Mesenchymal stem cell (in vitro differentiated cells and primary cell): ENCODE measurements around the gene NLK.

Experiments used
- DNase-seq: peaks from one replicate; pipeline ENCODE4 v3.0.0-alpha.2; 2013
- H2AFZ ChIP-seq: one replicate; pipeline ENCODE4 v1.6.1; 2013; ENCODE audit warnings: low read depth, mild to moderate bottlenecking, control low read depth, inconsistent platforms, low read length, moderate library complexity
- H2AK5ac ChIP-seq: 2 replicates; pipeline ENCODE4 v1.6.1; 2013; ENCODE audit warnings: low read length, moderate library complexity, mild to moderate bottlenecking, inconsistent platforms; ENCODE audit not compliant: severe bottlenecking
- H2BK120ac ChIP-seq: one replicate; pipeline ENCODE4 v1.6.1; 2013; ENCODE audit warnings: low read depth, mild to moderate bottlenecking, inconsistent platforms, low read length, moderate library complexity
- H2BK12ac ChIP-seq, 2 experiments: one replicate each; pipeline ENCODE4 v1.6.1; 2013; ENCODE audit warnings: inconsistent platforms in 2 of 2, low read length in 2 of 2, mild to moderate bottlenecking in 2 of 2, moderate library complexity in 2 of 2, control low read depth in 1 of 2
- H2BK15ac ChIP-seq: one replicate; pipeline ENCODE4 v1.6.1; 2013; ENCODE audit warnings: mild to moderate bottlenecking, low read depth, inconsistent platforms; ENCODE audit not compliant: poor library complexity, severe bottlenecking
- H2BK5ac ChIP-seq: 2 replicates; pipeline ENCODE4 v1.6.1; 2013; ENCODE audit warnings: low read depth, mild to moderate bottlenecking, low read length, control low read depth, inconsistent platforms; ENCODE audit not compliant: poor library complexity, severe bottlenecking
- H3K14ac ChIP-seq, 2 experiments: one replicate each; pipeline ENCODE4 v1.6.1; 2013; ENCODE audit warnings: inconsistent platforms in 2 of 2, low read length in 2 of 2, control low read depth in 1 of 2, mild to moderate bottlenecking in 1 of 2, moderate library complexity in 1 of 2
- H3K18ac ChIP-seq, 2 experiments: one replicate each; pipeline ENCODE4 v1.6.1; 2013; ENCODE audit warnings: inconsistent platforms in 2 of 2, low read length in 2 of 2, control low read depth in 1 of 2, low read depth in 1 of 2, mild to moderate bottlenecking in 1 of 2
- H3K23ac ChIP-seq, 2 experiments: one replicate each; pipeline ENCODE4 v1.6.1; 2013; ENCODE audit warnings: inconsistent platforms in 2 of 2, low read length in 2 of 2, mild to moderate bottlenecking in 2 of 2, moderate library complexity in 2 of 2, control low read depth in 1 of 2
- H3K27ac ChIP-seq: 2 replicates; pipeline ENCODE4 v1.5.1; 2013; ENCODE audit warnings: mild to moderate bottlenecking, moderate library complexity, low read length, control low read depth, inconsistent platforms; ENCODE audit not compliant: poor library complexity, severe bottlenecking
- H3K27me3 ChIP-seq, 2 experiments: 2 replicates each; pipeline versions ENCODE4 v1.6.1 to v1.7.0; 2013; ENCODE audit warnings: low read length in 2 of 2, mild to moderate bottlenecking in 2 of 2, moderate library complexity in 2 of 2, control low read depth in 1 of 2, inconsistent platforms in 1 of 2; ENCODE audit not compliant: control insufficient read depth in 1 of 2, insufficient read depth in 1 of 2
- H3K36me3 ChIP-seq, 2 experiments: 2 replicates each; pipeline versions ENCODE4 v1.6.1 to v1.7.0; 2013; ENCODE audit warnings: low read length in 2 of 2, control low read depth in 1 of 2, inconsistent platforms in 1 of 2, low read depth in 1 of 2, mild to moderate bottlenecking in 1 of 2; ENCODE audit not compliant: insufficient read depth in 2 of 2, control insufficient read depth in 1 of 2
- H3K4ac ChIP-seq, 2 experiments: one replicate each; pipeline ENCODE4 v1.6.1; 2013; ENCODE audit warnings: inconsistent platforms in 2 of 2, low read length in 2 of 2, mild to moderate bottlenecking in 2 of 2, moderate library complexity in 2 of 2, control low read depth in 1 of 2, low read depth in 1 of 2
- H3K4me1 ChIP-seq: 2 replicates; pipeline ENCODE4 v1.6.1; 2013; ENCODE audit warnings: low read depth, low read length, control low read depth; ENCODE audit not compliant: control insufficient read depth, insufficient read depth
- H3K4me2 ChIP-seq: 2 replicates; pipeline ENCODE4 v1.6.1; 2013; ENCODE audit warnings: low read length, mild to moderate bottlenecking, inconsistent platforms; ENCODE audit not compliant: poor library complexity, severe bottlenecking
- H3K4me3 ChIP-seq, 2 experiments: 2 replicates each; pipeline versions ENCODE4 v1.5.1 to v1.7.0; 2013; ENCODE audit warnings: low read length in 2 of 2, mild to moderate bottlenecking in 2 of 2, control low read depth in 1 of 2, low read depth in 1 of 2; ENCODE audit not compliant: insufficient read depth in 1 of 2
- H3K79me1 ChIP-seq: replicated peaks from 2 replicates; pipeline ENCODE4 v1.6.1; 2013; ENCODE audit warnings: mild to moderate bottlenecking, control low read depth, low read length, inconsistent platforms; ENCODE audit not compliant: poor library complexity, severe bottlenecking
- H3K9ac ChIP-seq: 2 replicates; pipeline ENCODE4 v1.7.0; 2013; ENCODE audit warnings: mild to moderate bottlenecking, low read length, moderate library complexity
- H3K9me3 ChIP-seq: 2 replicates; pipeline ENCODE4 v1.7.0; 2013; ENCODE audit warnings: mild to moderate bottlenecking, low read length; ENCODE audit not compliant: control insufficient read depth
- H4K8ac ChIP-seq: one replicate; pipeline ENCODE4 v1.6.1; 2013; ENCODE audit warnings: inconsistent platforms, mild to moderate bottlenecking, low read length, moderate library complexity
- H4K91ac ChIP-seq: one replicate; pipeline ENCODE4 v1.6.1; 2013; ENCODE audit warnings: mild to moderate bottlenecking, low read length, inconsistent platforms
- WGBS: methylation state at CpG from one replicate; pipeline ENCODE4 v1.1.7; 2013; ENCODE audit warnings: mixed read lengths; 5-methylcytosine and 5-hydroxymethylcytosine counted together

Gene NLK

DNA sequence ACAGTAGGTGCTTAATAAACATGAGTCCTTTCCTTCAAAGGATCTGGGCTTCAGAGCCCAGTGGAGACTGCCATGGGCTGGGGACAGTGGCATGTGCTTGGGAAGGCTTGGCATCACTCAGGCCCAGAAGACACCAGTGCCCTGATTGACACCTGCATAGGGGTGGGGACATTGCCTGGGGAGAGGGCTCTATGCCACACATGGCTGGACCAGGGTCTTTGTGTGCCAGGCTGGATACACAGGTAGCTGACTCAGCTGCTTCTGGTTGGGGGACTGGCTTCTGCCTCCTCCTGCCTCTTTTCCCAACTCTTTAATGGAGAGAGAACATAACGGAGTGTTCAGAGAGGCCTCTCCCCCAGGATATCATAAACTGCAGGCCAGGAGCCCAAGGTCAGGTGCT lies 183.4 kb downstream of the NLK start:
- Histone ChIP-seq H3K4ac (no peak overlapping the region), H4K91ac (no peak overlapping the region), H3K14ac (no peak overlapping the region), H2BK120ac (no peak overlapping the region), H3K27me3 (peaks cover 24 to 51% of the 10 kb centered on the region in 2 experiments), H2BK15ac (no peak overlapping the region), H3K4me3 (no peak overlapping the region), H3K4me2 (no peak overlapping the region), H3K9ac (no peak overlapping the region), H2AFZ (no peak overlapping the region), H4K8ac (no peak overlapping the region), H3K9me3 (no peaks in the 10 kb centered on the region), H3K36me3 (no peaks in the 10 kb centered on the region), H2BK5ac (no peak overlapping the region), H2AK5ac (no peak overlapping the region), H2BK12ac (no peak overlapping the region), H3K18ac (no peak overlapping the region), H3K27ac (no peak overlapping the region), H3K4me1 (peaks cover 16% of the 10 kb centered on the region), H3K23ac (no peak overlapping the region), H3K79me1 (no peaks in the 10 kb centered on the region)
- 60% methylated on average over 1 of the region's 1 CpG for WGBS
- DNase-seq: no peak

DNA sequence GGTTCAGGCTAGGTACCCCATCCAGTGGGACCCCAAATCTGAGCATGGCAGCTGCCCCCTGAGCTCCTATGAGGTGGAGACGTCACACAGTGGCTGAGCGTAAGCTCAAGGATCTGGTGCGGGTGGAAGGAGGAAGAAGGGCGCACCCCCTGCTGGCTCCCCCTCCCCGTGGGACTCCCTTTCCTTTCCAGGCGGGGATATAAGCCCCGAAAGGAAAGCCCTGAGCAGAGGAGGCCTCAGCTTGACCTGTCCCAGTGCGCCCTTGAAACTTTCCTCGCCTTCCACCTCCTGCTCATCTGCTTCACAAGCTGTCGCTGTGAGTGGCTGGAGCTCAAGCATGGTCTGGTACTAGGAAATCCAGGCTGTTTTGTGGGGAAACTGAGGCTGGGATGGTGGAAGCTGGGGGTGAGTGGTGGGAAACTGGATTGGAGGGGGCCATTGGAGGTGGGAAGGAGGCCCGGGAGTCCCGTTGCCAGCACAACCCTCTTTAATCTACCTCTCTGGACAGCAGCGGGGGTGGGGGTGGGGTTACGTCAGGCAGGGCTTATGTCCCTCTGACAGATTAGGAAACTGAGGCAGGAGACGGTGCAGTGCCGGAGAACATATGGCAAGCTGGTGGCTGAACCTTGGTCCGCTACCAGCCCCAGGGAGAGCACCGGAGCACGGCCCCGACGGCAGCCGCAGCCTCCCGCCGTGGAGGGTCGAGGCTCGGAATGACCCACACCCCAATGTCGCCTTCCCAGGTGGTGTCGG lies 184.3 kb downstream of the NLK start:
- no peak overlapping the region for H3K18ac ChIP-seq
- no peak overlapping the region for H3K27ac ChIP-seq
- no peaks in the 10 kb centered on the region for H3K36me3 ChIP-seq
- no peak overlapping the region for H4K8ac ChIP-seq
- H2AFZ ChIP-seq: no peak overlapping the region
- DNase-seq: no peak
- no peak overlapping the region for H3K14ac ChIP-seq
- H3K4ac ChIP-seq: no peak overlapping the region
- H3K4me1 ChIP-seq: peaks cover 16% of the 10 kb centered on the region
- H2BK12ac ChIP-seq: no peak overlapping the region
- no peak overlapping the region for H2BK120ac ChIP-seq
- no peak overlapping the region for H3K9ac ChIP-seq
- H3K23ac ChIP-seq: no peak overlapping the region
- 90% methylated on average over 26 of the region's 28 CpGs for WGBS
- H3K79me1 ChIP-seq: no peaks in the 10 kb centered on the region
- H2BK5ac ChIP-seq: no peak overlapping the region
- no peaks in the 10 kb centered on the region for H3K9me3 ChIP-seq
- H3K4me2 ChIP-seq: peak overlapping the region; percentile 83
- H2BK15ac ChIP-seq: peak overlapping the region; percentile 17
- peak overlapping the region; percentile 51 to 68 for H3K4me3 ChIP-seq
- H3K27me3 ChIP-seq: peaks cover 24 to 58% of the 10 kb centered on the region in 2 experiments
- H2AK5ac ChIP-seq: no peak overlapping the region
- H4K91ac ChIP-seq: no peak overlapping the region

DNA sequence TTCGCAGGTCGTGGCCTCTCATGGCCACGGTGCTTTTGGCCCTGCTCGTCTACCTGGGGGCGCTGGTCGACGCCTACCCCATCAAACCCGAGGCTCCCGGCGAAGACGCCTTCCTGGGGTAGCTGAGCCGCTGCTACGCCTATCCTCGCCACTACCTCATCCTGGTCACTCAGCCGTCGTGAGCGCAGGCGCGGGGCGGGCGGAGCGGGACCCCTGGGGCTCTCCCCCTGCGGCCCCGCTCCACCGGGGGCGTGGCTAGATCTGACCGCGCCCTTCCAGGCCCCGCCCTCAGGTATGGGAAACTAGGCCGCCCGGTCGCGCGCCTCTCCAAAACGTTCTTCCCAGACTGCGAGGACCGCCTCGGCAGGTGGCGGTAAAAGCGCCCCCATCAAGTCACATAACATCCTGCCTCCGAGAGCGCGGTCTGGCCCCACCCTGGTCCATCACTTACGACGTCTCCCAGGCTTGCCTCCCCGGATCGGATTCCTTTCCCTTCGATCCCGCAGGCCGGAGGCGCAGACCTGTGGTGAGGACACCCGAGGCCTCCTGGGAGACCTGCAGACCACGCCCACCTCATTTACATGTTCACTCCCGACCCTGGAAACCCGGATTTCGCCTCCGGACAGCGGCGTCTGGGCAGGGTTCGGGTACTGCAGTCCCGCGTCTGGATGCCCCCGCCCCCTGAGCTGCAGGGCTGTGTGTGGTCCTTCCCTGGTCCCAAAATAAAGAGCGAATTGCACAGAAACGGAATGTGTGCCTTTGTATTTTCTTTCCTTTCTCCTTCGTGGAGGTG lies 185.0 kb downstream of the NLK start:
- Histone ChIP-seq H3K4me2 (peak overlapping the region; percentile 83), H3K14ac (no peak overlapping the region)
- WGBS: 6% methylated on average over 65 of the region's 66 CpGs

More for the DNA sequence above, 185.0 kb downstream of the NLK start:
- no peak overlapping the region for H2BK5ac ChIP-seq
- H3K27ac ChIP-seq: no peak overlapping the region
- peaks cover 16% of the 10 kb centered on the region for H3K4me1 ChIP-seq
- peak overlapping the region in 1 of 2 experiments; percentile 1 for H3K23ac ChIP-seq
- H2BK12ac ChIP-seq: no peak overlapping the region
- peak overlapping the region; percentile 57 for H2AFZ ChIP-seq
- peak overlapping the region; percentile 17 for H2BK15ac ChIP-seq
- no peak overlapping the region for H4K91ac ChIP-seq
- H3K9ac ChIP-seq: peak overlapping the region; percentile 15
- no peak overlapping the region for H2AK5ac ChIP-seq
- DNase-seq: peak; percentile 59
- no peaks in the 10 kb centered on the region for H3K36me3 ChIP-seq
- no peak overlapping the region for H3K4ac ChIP-seq
- no peaks in the 10 kb centered on the region for H3K79me1 ChIP-seq
- peak overlapping the region; percentile 51 to 68 for H3K4me3 ChIP-seq
- H3K27me3 ChIP-seq: peaks cover 24 to 62% of the 10 kb centered on the region in 2 experiments
- H3K18ac ChIP-seq: peak overlapping the region; percentile 15 to 18
- no peak overlapping the region for H2BK120ac ChIP-seq
- H4K8ac ChIP-seq: no peak overlapping the region
- H3K9me3 ChIP-seq: no peaks in the 10 kb centered on the region
